Measurements from ENCODE around the gene RPTN. TPM values are rescaled to one million over a fixed set of nuclear protein-coding genes. Genes with fewer than 3 reads are reported as not detected.
A peak's percentile ranks its signal among the peaks of the same experiment; 100 is the strongest.

RPTN gene
- total RNA-seq, 1 donor from 2014 or later = 1.7 TPM

DNA sequence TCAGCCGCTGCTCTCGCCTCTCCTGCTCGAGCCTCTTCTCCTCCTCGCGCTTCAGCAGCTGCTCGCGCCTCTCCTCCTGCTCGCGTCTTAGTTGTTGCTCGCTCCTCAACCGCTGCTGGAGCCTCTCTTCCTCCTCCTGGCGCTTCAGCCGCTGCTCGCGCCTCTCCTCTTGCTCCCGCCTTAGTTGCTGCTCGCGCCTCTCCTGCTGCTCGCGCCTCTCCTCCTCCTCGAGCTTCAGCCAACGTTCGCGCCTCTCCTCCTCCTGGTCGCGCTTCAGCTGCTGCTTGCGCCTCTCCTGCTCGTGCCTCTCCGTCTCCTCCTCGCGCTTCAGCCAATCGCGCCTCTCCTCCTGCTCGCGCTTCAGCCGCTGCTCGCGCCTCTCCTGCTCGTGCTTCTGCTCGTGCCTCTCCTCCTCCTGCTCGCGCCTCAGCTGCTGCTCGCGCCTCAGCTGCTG is 47.5 kb downstream of the RPTN start:
- peak; percentile 11 for DNase-seq (ENCODE audit: low spot score)

DNA sequence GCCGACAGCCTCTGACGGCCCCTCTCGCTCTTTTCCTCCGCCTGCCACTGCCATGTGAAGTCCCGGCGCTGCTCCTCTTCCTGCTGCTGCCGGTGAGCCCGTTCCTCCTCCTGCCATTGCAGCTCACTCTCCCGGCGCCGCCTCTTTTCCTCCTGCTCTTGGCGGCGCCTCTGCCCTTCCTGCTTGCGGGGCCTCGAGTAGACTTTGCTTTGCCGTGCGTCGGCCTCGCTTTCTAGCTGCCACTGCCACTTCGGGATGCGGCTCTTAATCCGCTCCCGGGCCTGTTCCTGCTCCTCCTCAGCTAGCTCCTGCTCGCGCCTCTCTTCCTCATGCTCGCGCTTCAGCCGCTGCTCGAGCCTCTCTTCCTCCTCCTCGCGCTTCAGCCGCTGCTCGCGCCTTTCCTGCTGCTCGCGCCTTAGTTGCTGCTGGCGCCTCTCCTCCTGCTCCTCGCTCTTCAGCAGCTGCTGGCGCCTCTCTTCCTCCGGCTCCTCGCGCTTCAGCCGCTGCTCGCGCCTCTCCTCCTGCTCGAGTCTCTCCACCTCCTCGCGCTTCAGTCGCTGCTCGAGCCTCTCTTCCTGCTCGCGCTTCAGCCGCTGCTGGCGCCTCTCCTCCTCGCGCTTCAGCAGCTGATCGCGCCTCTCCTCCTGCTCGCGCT is 48.0 kb downstream of the RPTN start:
- DNase-seq (ENCODE audit: low spot score) = peak; percentile 23

DNA sequence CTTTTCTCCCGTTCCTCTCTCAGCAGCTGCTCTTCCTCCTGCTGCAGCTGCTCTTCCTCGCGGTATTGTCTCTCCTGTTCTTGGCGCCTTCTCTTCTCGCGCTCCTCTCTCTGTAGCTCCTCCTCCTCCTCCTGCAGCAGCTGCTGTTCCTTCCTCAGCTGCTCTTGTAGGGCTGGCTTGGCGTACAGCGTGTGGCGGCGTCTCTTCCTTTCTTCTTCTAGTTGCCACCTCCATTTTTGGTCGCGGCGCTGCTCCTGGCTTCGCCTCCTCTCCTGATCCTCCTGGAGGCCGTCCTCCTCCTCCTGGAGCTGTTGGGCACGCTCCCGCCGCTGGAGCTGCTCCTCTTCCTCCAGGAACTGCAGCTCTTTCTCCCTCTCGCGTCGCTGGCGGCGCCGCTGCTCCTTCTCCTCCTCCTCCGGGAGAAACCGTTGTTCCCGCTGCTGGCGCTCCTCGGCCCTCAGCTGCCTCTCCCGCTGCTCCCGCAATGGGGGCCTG is 48.6 kb downstream of the RPTN start:
- peak; percentile 20 for DNase-seq (ENCODE audit: low spot score)

DNA sequence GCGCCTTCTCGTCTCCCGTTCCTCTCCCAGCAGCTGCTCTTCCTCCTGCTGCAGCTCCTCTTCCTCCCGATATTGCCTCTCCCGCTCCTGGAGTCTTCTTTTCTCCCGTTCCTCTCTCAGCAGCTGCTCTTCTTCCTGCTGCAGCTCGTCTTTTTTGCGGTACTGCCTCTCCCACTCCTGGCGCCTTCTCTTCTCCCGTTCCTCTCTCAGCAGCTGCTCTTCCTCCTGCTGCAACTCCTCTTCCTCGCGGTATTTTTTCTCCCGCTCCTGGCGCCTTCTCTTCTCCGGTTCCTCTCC is 49.1 kb downstream of the RPTN start:
- no peak for DNase-seq (ENCODE audit: low spot score)

DNA sequence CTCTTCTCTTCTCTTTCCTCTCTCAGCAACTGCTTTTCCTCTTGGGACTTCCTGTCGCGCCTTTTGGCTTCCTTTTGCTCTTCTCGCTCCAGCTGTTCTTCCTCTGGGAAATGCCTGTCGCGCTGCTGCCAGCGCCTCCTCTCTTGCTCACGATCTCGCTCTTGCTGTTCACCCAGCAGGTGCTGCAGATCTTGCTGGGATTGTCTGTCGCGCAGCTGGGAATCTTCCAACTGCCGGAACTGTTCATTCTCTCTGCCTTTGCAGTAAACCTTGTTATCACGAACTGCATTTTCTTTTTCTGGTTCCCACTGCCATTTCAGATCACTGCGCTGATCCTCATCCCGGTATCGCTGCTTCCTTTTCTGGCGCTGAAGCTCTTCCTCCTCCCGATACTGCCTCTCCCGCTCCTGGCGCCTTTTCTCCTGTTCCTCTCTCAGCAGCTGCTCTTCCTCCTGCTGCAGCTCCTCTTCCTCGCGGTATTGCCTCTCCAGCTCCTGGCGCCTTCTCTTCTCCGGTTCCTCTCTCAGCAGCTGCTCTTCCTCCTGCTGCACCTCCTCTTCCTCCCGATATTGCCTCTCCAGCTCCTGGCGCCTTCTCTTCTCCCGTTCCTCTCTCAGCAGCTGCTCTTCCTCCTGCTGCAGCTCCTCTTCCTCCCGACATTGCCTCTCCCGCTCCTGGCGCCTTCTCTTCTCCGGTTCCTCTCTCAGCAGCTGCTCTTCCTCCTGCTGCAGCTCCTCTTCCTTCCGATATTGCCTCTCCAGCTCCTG is 49.6 kb downstream of the RPTN start:
- peak; percentile 1 for DNase-seq (ENCODE audit: low spot score)

DNA sequence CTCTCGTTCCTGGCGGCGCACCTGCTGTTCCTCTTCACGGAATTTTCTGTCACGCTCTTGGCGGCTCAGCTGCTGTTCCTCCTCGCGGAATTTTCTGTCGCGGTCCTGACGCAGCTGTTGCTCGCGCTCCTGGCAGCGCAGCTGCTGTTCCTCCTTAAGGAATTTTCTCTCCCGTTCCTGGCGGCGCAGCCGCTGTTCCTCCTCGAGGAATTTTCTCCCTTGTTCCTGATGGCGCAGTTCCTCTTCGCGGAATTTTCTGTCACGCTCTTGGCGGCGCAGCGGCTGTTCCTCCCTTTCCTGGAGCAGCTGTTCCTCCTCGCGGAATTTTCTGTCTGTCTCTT is 50.2 kb downstream of the RPTN start:
- DNase-seq (ENCODE audit: low spot score) = no peak

DNA sequence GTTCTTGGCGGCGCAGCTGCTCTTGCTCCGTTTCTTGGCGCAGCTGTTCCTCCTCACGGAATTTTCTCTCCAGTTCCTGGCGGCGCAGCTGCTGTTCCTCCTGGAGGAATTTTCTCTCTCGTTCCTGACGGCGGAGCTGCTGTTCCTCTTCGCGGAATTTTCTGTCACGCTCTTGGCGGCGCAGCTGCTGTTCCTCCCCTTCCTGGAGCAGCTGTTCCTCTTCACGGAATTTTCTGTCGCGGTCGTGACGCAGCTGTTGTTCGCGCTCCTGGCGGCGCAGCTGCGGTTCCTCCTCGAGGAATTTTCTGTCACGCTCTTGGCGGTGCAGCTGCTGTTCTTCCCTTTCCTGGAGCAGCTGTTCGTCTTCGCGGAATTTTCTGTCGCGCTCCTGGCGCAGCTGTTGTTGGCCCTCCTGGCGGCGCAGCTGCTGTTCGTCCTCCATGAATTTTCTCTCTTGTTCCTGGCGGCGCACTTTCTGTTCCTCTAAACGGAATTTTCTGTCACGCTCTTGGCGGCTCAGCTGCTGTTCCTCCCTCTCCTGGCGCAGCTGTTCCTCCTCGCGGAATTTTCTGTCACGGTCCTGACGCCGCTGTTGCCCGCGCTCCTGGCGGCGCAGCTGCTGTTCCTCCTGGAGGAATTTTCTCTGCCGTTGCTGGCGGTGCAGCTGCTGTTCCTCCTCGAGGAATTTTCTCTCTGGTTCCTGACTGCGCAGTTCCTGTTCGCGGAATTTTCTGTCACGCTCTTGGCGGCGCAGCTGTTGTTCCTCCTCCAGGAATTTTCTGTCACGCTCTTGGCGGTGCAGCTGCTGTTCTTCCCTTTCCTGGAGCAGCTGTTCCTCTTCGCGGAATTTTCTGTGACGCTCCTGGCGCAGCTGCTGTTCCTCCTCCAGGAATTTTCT is 50.8 kb downstream of the RPTN start:
- DNase-seq (ENCODE audit: low spot score) = peak; percentile 1

DNA sequence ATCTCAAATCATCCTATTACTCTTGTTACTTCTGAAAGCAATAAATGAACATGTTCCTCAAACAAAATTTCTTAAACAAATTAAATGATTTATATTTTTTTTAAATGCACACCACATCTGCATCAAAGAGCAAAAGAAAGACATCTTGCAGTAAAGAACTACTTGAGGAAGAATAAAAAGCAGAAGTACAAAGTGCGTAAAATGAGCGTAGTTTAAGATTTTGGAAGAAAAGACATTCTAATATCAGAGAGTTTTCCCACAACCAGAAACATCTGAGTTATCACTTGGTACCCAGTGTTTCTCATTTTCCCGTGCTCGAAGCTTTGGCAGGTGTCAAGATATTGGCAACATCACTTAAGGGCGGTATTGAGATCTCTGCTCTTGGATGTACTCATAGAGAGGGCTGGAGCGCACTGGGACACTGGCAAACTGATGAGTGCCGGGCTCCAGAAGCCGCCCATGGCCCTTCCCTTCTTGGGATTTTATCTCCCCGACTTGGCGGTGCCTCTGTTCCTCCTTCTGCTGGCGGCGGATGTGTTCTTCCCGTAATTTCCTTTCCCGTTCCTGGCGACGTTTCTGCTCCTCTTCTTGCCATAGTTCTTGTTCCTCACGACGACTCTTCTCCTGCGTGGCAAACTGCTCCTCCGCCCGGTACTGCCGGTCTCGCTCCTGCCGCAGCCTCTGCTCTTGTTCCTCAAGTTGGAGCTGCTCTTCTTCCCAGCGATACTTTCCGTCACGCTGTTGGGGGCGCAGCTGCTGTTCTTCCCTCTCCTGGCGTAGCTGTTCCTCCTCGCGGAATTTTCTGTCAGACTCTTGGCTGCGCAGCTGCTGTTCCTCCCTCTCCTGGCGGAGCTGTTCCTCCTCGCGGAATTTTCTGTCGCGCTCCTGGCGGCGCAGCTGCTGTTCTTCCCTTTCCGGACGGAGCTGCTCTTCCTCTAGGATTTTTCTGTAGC is 51.7 kb downstream of the RPTN start:
- DNase-seq (ENCODE audit: low spot score) = no peak

DNA sequence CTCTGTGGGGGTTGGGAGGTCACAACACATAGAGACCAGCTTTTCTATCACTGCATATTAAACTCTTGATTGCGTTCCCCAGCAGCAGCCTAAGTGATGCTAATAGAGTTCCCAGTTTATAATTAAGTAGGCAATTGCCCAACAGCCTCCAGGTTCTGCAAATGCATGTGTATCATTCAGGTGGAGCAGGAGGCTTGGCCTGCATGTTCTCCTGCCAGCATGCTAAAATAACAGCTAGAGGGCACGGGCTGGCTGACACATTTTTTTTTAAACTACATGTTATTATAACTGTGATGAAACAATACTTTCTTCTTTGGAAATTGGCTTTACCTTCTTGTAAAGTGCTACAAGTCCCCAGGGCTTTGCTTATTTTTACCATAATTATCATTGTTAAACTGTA is 54.2 kb downstream of the RPTN start:
- DNase-seq (ENCODE audit: low spot score) = no peak

Other genes with a start within 250 kb of the RPTN start
- 10.1 TPM for gene THEM4, start 249.7 kb downstream of the RPTN start, total RNA-seq (ENCODE audit: insufficient read depth, low replicate concordance)
- 108 TPM for gene S100A10, start 165.4 kb downstream of the RPTN start, total RNA-seq (ENCODE audit: insufficient read depth, low replicate concordance)
- 29.1 TPM for gene S100A11, start 122.2 kb downstream of the RPTN start, total RNA-seq (ENCODE audit: insufficient read depth, low replicate concordance)
- gene TCHHL1, start 70.2 kb downstream of the RPTN start, total RNA-seq (ENCODE audit: insufficient read depth, low replicate concordance) = 6.5 TPM
- gene TCHH, start 43.8 kb downstream of the RPTN start, total RNA-seq (ENCODE audit: insufficient read depth, low replicate concordance) = 0.96 TPM
- 2.2 TPM for gene HRNR, start 65.0 kb upstream of the RPTN start, total RNA-seq (ENCODE audit: insufficient read depth, low replicate concordance)
- 1.7 TPM for gene FLG, start 166.0 kb upstream of the RPTN start, total RNA-seq (ENCODE audit: insufficient read depth, low replicate concordance)
- 2.4 TPM for gene FLG2, start 200.8 kb upstream of the RPTN start, total RNA-seq (ENCODE audit: insufficient read depth, low replicate concordance)

All from umbilical cord (tissue), 2 donors.